C4-2B (cell line): Measurements from ENCODE around the gene C2orf80.
"Not testable (repeated sequence)": the region's sequence is repeated elsewhere in the genome, so short reads cannot be mapped to it uniquely, and the experiment has no call there.

Source experiments
- CTCF ChIP-seq: fragments of 450-650 bp; conservative IDR thresholded peaks from 2 replicates; pipeline ENCODE4 v1.5.1; 2017; ENCODE audit warnings: mild to moderate bottlenecking
- ZFX ChIP-seq: fragments of 450-650 bp; IDR thresholded peaks from 2 replicates; pipeline ENCODE4 v1.6.1; 2017

GRCh38 chr2:208221873-208222272 is 32.0 kb upstream of the C2orf80 start:
- not testable (repeated sequence) for TF ChIP-seq CTCF, ZFX
